Vagina (tissue), 2 donors: ENCODE data around the gene RAB28.

Source experiments
- CTCF ChIP-seq, 3 experiments: fragments of 450-650 bp in 2 of 3; fragments of 200-600 bp in 1 of 3; sonication (generic) in 1 of 3; IDR thresholded peaks; one replicate each; pipeline ENCODE4 v1.5.1; 2017 to 2019; ENCODE audit warnings: antibody characterized with exemption in 3 of 3, mild to moderate bottlenecking in 2 of 3, moderate library complexity in 2 of 3
- POLR2A ChIP-seq, 2 donors: fragments of 450-650 bp; IDR thresholded peaks; one replicate each; pipeline ENCODE4 v1.6.1; 2017; ENCODE audit warnings: antibody characterized with exemption in 2 of 2, mild to moderate bottlenecking in 2 of 2, moderate library complexity in 2 of 2
- POLR2AphosphoS5 ChIP-seq, 2 donors: sonication (generic); formaldehyde crosslinking; IDR thresholded peaks; one replicate each; pipeline ENCODE4 v1.9.0; 2017; ENCODE audit warnings: antibody characterized with exemption in 2 of 2, mild to moderate bottlenecking in 2 of 2, low read depth in 1 of 2; ENCODE audit not compliant: insufficient read depth in 1 of 2

DNA sequence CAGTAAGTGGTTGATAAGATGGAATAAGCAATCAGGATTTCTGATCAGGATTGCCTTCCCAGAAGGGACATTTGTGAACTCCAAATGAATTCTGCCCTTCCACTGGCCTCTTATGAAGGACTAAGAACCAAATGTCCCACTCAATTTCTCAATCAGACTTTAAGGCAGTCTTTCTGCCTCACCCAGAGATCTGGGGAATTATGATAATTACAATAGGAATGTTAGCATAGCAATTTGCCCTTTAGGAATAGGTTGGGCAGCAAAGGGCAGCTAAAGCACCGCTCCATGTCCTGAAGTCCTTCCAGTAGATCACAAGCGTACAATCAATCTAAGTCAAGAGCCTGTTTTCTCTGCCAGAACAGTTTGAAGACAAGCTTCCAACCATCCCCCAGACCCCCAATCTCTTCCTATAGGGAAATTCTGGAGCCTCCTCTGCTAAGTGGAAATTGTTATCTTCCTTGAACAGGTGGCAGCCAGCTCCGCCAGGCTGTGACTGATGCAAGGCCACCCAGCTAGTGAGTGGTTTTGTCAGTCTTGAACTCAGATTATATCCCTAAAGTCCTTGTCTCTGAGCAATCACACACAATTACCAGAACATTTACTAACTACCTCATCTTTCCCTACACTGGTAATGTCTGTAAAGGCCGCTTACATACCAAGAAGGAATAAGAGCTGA lies 41.6 kb upstream of the RAB28 start:
- no peak for TF ChIP-seq CTCF (IDR thresholded peaks at IDR 0.05)
- TF ChIP-seq POLR2AphosphoS5 (IDR thresholded peaks at IDR 0.05; ENCODE audit: insufficient read depth in 1 of 2, low read depth in 1 of 2), result no peak
- no peak for TF ChIP-seq POLR2A (IDR thresholded peaks at IDR 0.05)
